GM12878 (cell line): Measurements from ENCODE around the gene ZNF227. TPM values are rescaled to one million over a fixed set of nuclear protein-coding genes. Genes with fewer than 3 reads are reported as not detected.

Experiments
- ATAC-seq: fragments of 200-7000 bp; cut with Tn5 transposase; 3 replicates; pipeline ENCODE4 v1.9.1; 2020; ENCODE audit warnings: mild to moderate bottlenecking, moderate library complexity
- BruUV-seq: library from RNA; stranded (reverse); fragments of 400-500 nt; replicated peaks from 2 replicates; lab custom pipeline; 2021; lab: Mats Ljungman, UMichigan
- CTCF ChIA-PET: fragments of 300-600 bp; sonication (Branson Sonifier 250); formaldehyde crosslinking; extraction: SDS; loops from one replicate; lab custom pipeline; 2021; ENCODE audit warnings: inconsistent platforms; lab: Yijun Ruan, JAX
- POLR2A ChIA-PET: fragments of 350-600 bp; formaldehyde crosslinking; extraction: SDS; loops from one replicate; lab custom pipeline; 2021; ENCODE audit warnings: inconsistent platforms; lab: Charles Lee
- RAD21 ChIA-PET: fragments of 300-600 bp; sonication (Branson Sonifier 250); formaldehyde crosslinking; loops from one replicate; lab custom pipeline; 2023; ENCODE audit warnings: antibody characterized with exemption; ENCODE audit not compliant: unreplicated experiment; lab: Charles Lee
- SMC1A ChIA-PET: fragments of 300-600 bp; sonication (Branson Sonifier 250); formaldehyde crosslinking; loops from one replicate; lab custom pipeline; 2023; ENCODE audit not compliant: unreplicated experiment, uncharacterized antibody; lab: Charles Lee
- DNase-seq: peaks from one replicate; pipeline ENCODE4 v3.0.0-alpha.2; 2011; ENCODE audit warnings: low read depth, low spot score
- FAIRE-seq: peaks from 3 replicates; lab custom pipeline; 2011; peaks lifted over from hg19 to GRCh38; lab: Jason Lieb, UNC
- H2AFZ ChIP-seq: 2 replicates; pipeline ENCODE4 v1.6.0; 2011; ENCODE audit warnings: low read depth, low read length, control low read depth; ENCODE audit not compliant: control insufficient read depth
- H3K27ac ChIP-seq: 2 replicates; pipeline ENCODE4 v1.5.1; 2011; ENCODE audit warnings: control low read depth; ENCODE audit not compliant: control insufficient read depth, insufficient read depth
- H3K27me3 ChIP-seq, 2 experiments: replicated peaks in 1 of 2; 2 replicates each; pipeline versions ENCODE4 v1.6.0 to v1.6.1; 2011; ENCODE audit warnings: low read length in 1 of 2; ENCODE audit not compliant: control insufficient read depth in 2 of 2, insufficient read depth in 2 of 2
- H3K36me3 ChIP-seq, 2 experiments: 2 replicates each; pipeline ENCODE4 v1.5.1; 2011; ENCODE audit warnings: low read length in 1 of 2; ENCODE audit not compliant: control insufficient read depth in 2 of 2, insufficient read depth in 2 of 2
- H3K4me1 ChIP-seq: 2 replicates; pipeline ENCODE4 v1.6.1; 2011; ENCODE audit warnings: mild to moderate bottlenecking, low read length, moderate library complexity, mixed read lengths; ENCODE audit not compliant: control insufficient read depth, insufficient read depth
- H3K4me2 ChIP-seq: 2 replicates; pipeline ENCODE4 v1.6.0; 2011; ENCODE audit warnings: control low read depth; ENCODE audit not compliant: control insufficient read depth, insufficient read depth
- H3K4me3 ChIP-seq: fragments of 200-600 bp; sonication (generic); 2 replicates; pipeline ENCODE4 v1.5.1; 2016
- H3K79me2 ChIP-seq: 2 replicates; pipeline ENCODE4 v1.6.0; 2011; ENCODE audit warnings: low read length; ENCODE audit not compliant: control insufficient read depth, insufficient read depth
- H3K9ac ChIP-seq: 2 replicates; pipeline ENCODE4 v1.8.0; 2011; ENCODE audit warnings: low read length, control low read depth, mixed read lengths; ENCODE audit not compliant: control insufficient read depth, insufficient read depth
- H3K9me3 ChIP-seq: replicated peaks from 3 replicates; pipeline ENCODE4 v1.5.1; 2011; ENCODE audit warnings: mild to moderate bottlenecking, low read length; ENCODE audit not compliant: control insufficient read depth, insufficient read depth
- H4K20me1 ChIP-seq: 2 replicates; pipeline ENCODE4 v1.6.0; 2011; ENCODE audit not compliant: control insufficient read depth, insufficient read depth
- ATF7 ChIP-seq: fragments of 450-650 bp; IDR thresholded peaks from 2 replicates; pipeline ENCODE4 v1.6.1; 2016; ENCODE audit warnings: low read depth, mild to moderate bottlenecking
- BCL11A ChIP-seq: IDR thresholded peaks from 2 replicates; pipeline ENCODE4 v1.6.1; 2011; ENCODE audit warnings: low read depth, low read length
- CHD1 ChIP-seq: IDR thresholded peaks from 2 replicates; pipeline ENCODE4 v1.6.1; 2012; ENCODE audit warnings: low read depth, low read length, improper control_type of control experiment
- CREM ChIP-seq: IDR thresholded peaks from 2 replicates; pipeline ENCODE4 v1.6.1; 2014; ENCODE audit warnings: antibody characterized with exemption, low read depth
- IRF4 ChIP-seq: IDR thresholded peaks from 2 replicates; pipeline ENCODE4 v1.6.1; 2011; ENCODE audit warnings: low read depth, low read length
- KAT2A ChIP-seq: conservative IDR thresholded peaks from 2 replicates; pipeline ENCODE4 v1.6.1; 2011; ENCODE audit warnings: low read depth, low read length; ENCODE audit not compliant: control insufficient read depth
- MEF2A ChIP-seq: IDR thresholded peaks from 2 replicates; pipeline ENCODE4 v1.6.1; 2011; ENCODE audit warnings: low read depth, mild to moderate bottlenecking, low read length, moderate library complexity; ENCODE audit not compliant: insufficient read depth
- SMC3 ChIP-seq: IDR thresholded peaks from 2 replicates; pipeline ENCODE4 v1.6.1; 2011; ENCODE audit warnings: low read length, improper control_type of control experiment, borderline replicate concordance
- SPI1 ChIP-seq: IDR thresholded peaks from 2 replicates; pipeline ENCODE4 v1.6.1; 2011; ENCODE audit warnings: low read depth, mild to moderate bottlenecking, low read length, moderate library complexity, borderline replicate concordance; ENCODE audit not compliant: insufficient read depth
- SREBF2 ChIP-seq: IDR thresholded peaks from 2 replicates; pipeline ENCODE4 v1.6.1; 2012; ENCODE audit warnings: mild to moderate bottlenecking, low read length
- STAT1 ChIP-seq: fragments of 450-650 bp; conservative IDR thresholded peaks from 2 replicates; pipeline ENCODE4 v1.6.1; 2014; ENCODE audit warnings: antibody characterized with exemption, mild to moderate bottlenecking
- SUZ12 ChIP-seq: fragments of 200-600 bp; sonication (generic); IDR thresholded peaks from one replicate; pipeline ENCODE4 v1.6.1; 2018; ENCODE audit warnings: antibody characterized with exemption, mild to moderate bottlenecking; ENCODE audit not compliant: unreplicated experiment
- TCF3 ChIP-seq: IDR thresholded peaks from 2 replicates; pipeline ENCODE4 v1.6.1; 2012; ENCODE audit warnings: low read depth, mild to moderate bottlenecking, low read length, borderline replicate concordance; ENCODE audit not compliant: insufficient read depth
- YBX1 ChIP-seq: fragments of 450-650 bp; IDR thresholded peaks from 2 replicates; pipeline ENCODE4 v1.6.1; 2016; ENCODE audit warnings: antibody characterized with exemption
- ZNF687 ChIP-seq: fragments of 450-650 bp; IDR thresholded peaks from 2 replicates; pipeline ENCODE4 v1.6.1; 2017; ENCODE audit warnings: mild to moderate bottlenecking, moderate library complexity
- ZSCAN29 ChIP-seq: fragments of 450-650 bp; IDR thresholded peaks from 2 replicates; pipeline ENCODE4 v1.6.1; 2017; ENCODE audit warnings: mild to moderate bottlenecking, moderate library complexity
- WGBS: methylation state at CpG from one replicate; pipeline ENCODE4 v1.1.6; 2016; ENCODE audit warnings: low lambda C conversion rate; ENCODE audit not compliant: insufficient replicate concordance, insufficient coverage; ENCODE audit errors: missing lambda C conversion rate; 5-methylcytosine and 5-hydroxymethylcytosine counted together
- in situ Hi-C: fragments of 300-500 bp; cut with MboI; formaldehyde crosslinking; loops from 9 replicates; pipeline ENCODE4 v1.14.3; 2018; ENCODE audit warnings: mixed read lengths
- intact Hi-C: fragments of 100-400 bp; cut with micrococcal nuclease; formaldehyde crosslinking; loops from one replicate; pipeline ENCODE4 v1.14.2; 2022; ENCODE audit not compliant: unreplicated experiment
- polyA plus RNA-seq, 11 experiments: library from polyadenylated mRNA; depleted of rRNA in 4 of 11; unstranded in 6 of 11; stranded (reverse) in 5 of 11; fragments of >200 nt; fragmentation: Nextera tagmentation in 4 of 11; fragmentation: Illumina TruSeq in 1 of 11; extraction: Ambion mirVana in 4 of 11; extraction: Trizol in 1 of 11; gene quantifications; 1 replicate in 1 of 11; 2 replicates in 10 of 11; pipeline versions ENCODE4 v1.2.1 to v1.2.3, GENCODE V29; 2011 to 2016; ENCODE audit warnings: inconsistent platforms in 2 of 11, missing spikeins in 2 of 11, low read depth in 1 of 11
- total RNA-seq, 4 experiments: library from RNA; depleted of rRNA in 3 of 4; stranded (reverse); fragments of >200 nt in 3 of 4; fragmentation: Illumina TruSeq in 1 of 4; extraction: Trizol in 1 of 4; gene quantifications; 2 replicates each; pipeline versions ENCODE4 v1.2.1 to v1.2.3, GENCODE V29; 2013 to 2021
- TF ChIP-seq, protein P1 (sequence below): fragments of 450-650 bp; IDR thresholded peaks from 2 replicates; pipeline ENCODE4 v1.6.1; 2014; ENCODE audit warnings: mild to moderate bottlenecking

ZNF227 gene
- total and polyA plus RNA-seq, 10 of the 15 experiments (the other 5 are each of a cell fraction or from before 2014, with no cell fraction given), result 4.3 to 22.9 (median 13.0) TPM

DNA sequence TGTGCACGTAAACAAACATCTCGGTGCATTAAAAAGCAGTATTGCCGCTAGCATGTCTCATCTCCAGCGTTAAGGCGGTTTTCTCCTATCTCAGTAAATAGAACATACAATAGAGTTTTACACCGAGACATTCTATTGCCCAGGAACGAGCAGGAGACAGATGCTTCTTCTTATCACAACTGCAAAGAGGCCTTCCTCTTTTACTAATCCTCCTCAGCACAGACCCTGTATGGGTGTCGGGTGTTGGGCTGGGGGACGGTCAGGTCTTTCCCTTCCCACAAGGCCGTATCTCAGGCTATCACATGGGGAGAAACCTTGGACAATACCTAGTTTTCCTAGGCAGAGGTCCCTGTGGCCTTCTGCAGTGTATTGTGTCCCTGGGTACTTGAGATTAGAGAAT lies 68.6 kb downstream of the ZNF227 start:
- Histone ChIP-seq H4K20me1 (no peaks in the 10 kb centered on the region), H3K27ac (no peak overlapping the region), H3K9me3 (no peaks in the 10 kb centered on the region; the same call in 2 of the 3 replicates), H3K4me2 (no peak overlapping the region), H3K27me3 (no peaks in the 10 kb centered on the region), H3K4me1 (no peaks in the 10 kb centered on the region), H3K79me2 (no peaks in the 10 kb centered on the region), H3K9ac (no peak overlapping the region), H3K4me3 (no peak overlapping the region), H3K36me3 (no peaks in the 10 kb centered on the region), H2AFZ (no peak overlapping the region)
- POLR2A ChIA-PET, result no interaction called here
- TF ChIP-seq IRF4 (no peak), SUZ12 (no peak), KAT2A (no peak), ZSCAN29 (no peak), YBX1 (no peak), TCF3 (no peak), SMC3 (no peak), SPI1 (no peak), SREBF2 (no peak), ZNF687 (no peak), ATF7 (no peak), CHD1 (no peak), MEF2A (no peak), STAT1 (no peak), BCL11A (no peak), CREM (no peak)
- TF ChIP-seq, protein P1, sequence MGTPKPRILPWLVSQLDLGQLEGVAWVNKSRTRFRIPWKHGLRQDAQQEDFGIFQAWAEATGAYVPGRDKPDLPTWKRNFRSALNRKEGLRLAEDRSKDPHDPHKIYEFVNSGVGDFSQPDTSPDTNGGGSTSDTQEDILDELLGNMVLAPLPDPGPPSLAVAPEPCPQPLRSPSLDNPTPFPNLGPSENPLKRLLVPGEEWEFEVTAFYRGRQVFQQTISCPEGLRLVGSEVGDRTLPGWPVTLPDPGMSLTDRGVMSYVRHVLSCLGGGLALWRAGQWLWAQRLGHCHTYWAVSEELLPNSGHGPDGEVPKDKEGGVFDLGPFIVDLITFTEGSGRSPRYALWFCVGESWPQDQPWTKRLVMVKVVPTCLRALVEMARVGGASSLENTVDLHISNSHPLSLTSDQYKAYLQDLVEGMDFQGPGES, result no peak
- RAD21 ChIA-PET, result no interaction called here
- CTCF ChIA-PET, result no interaction called here
- BruUV-seq, result no TSS peak
- intact Hi-C loops (no loop called here), in situ Hi-C loops (no loop called here)
- ATAC-seq, result no peak
- DNase-seq, result no peak
- SMC1A ChIA-PET, result no interaction called here
- 84% methylated on average over 10 of the region's 10 CpGs for WGBS
- no peak for FAIRE-seq
